GM19463 (cell line): ENCODE data around the gene MAGEA9B.
"Not testable (repeated sequence)": the region's sequence is repeated elsewhere in the genome, so short reads cannot be mapped to it uniquely, and the experiment has no call there.

ENCODE experiments used
- ATAC-seq: cut with Tn5 transposase; IDR thresholded peaks from one replicate; pipeline ENCODE4 v1.9.1; 2021; ENCODE audit warnings: mild to moderate bottlenecking, moderate library complexity; ENCODE audit not compliant: unreplicated experiment

The MAGEA9B gene

GRCh38 chrX:149587359-149587758, at the start of gene MAGEA9B:
Gene MAGEA9B (minus strand): TSS chrX:149587459. CDS start chrX:149583179, 4,280 bp downstream.
- ATAC-seq: not testable (repeated sequence)

- ATAC-seq: no peak
These were observed 46.3 kb upstream of the MAGEA9B start for GRCh38 chrX:149633511-149633910.

GRCh38 chrX:149631234-149632165, 44.2 kb upstream of the MAGEA9B start, which contains the start of gene TMEM185A:
Gene TMEM185A (minus strand): TSS chrX:149631792. CDS start chrX:149631580, 212 bp downstream.
- peak; percentile 88 for ATAC-seq

- peak; percentile 13 for ATAC-seq
These were observed 43.5 kb upstream of the MAGEA9B start for GRCh38 chrX:149630681-149631233.

GRCh38 chrX:149629730-149630387, 42.6 kb upstream of the MAGEA9B start:
- no peak for ATAC-seq

- no peak for ATAC-seq
These were observed 41.5 kb upstream of the MAGEA9B start for GRCh38 chrX:149628768-149629167.

GRCh38 chrX:149628280-149628679, 41.0 kb upstream of the MAGEA9B start:
- no peak for ATAC-seq

GRCh38 chrX:149626829-149627228, 39.6 kb upstream of the MAGEA9B start:
- ATAC-seq: not testable (repeated sequence)

DNA sequence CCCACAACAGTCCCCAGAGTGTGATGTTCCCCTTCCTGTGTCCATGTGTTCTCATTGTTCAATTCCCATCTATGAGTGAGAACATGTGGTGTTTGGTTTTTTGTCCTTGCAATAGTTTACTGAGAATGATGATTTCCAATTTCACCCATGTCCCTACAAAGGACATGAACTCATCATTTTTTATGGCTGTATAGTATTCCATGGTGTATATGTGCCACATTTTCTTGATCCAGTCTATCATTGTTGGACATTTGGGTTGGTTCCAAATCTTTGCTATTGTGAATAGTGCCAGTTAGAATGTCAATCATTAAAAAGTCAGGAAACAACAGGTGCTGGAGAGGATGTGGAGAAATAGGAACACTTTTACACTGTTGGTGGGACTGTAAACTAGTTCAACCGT, 32.4 kb upstream of the MAGEA9B start:
- ATAC-seq: not testable (repeated sequence)

- no peak for ATAC-seq
These were observed 31.6 kb upstream of the MAGEA9B start for GRCh38 chrX:149618871-149619270.

DNA sequence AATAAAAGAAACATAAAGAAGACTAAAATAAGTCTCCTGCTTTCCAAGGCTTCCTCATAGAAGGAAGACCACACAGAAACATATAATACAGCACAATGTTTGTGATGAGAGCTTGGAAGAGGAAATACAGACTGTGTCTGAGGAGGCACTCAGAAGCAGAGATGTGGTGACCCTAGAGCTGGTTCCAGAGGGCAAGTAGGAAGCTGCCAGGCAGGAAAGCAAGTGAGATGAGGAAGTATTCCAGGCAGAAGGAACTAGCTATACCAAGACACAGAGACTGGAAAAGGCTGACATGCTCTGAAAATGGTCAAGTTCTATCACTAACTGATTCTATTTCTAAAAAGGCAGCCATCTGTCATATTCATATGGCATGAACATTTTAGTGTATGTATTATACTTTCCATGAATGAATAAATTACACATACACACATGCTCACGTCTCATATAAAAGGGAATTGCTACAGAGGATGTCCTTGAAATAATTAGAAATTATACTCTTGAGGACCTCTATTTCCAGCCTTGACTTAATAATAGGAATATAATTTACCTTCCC, 24.4 kb upstream of the MAGEA9B start:
- ATAC-seq: no peak

GRCh38 chrX:149610511-149610910, 23.3 kb upstream of the MAGEA9B start:
- ATAC-seq: no peak

DNA sequence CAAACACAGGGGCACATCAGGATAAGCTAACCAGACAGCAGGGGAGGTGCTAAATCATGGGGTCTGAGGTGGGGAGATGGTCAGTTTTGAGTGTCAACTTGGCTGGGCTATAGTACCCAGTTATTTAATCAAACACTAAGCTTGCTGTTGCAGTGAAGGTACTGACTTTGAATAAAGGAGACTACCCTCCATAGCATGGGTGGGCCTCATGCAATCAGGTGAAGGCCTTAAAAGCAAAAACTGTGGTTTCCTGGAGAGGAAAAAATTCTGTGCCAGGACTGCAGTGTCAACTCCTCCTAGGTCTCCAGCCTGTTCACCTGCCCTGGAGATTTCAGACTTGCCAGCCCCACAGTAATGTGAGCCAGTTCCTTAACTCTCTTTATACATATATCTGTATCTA, 20.4 kb upstream of the MAGEA9B start:
- no peak for ATAC-seq

DNA sequence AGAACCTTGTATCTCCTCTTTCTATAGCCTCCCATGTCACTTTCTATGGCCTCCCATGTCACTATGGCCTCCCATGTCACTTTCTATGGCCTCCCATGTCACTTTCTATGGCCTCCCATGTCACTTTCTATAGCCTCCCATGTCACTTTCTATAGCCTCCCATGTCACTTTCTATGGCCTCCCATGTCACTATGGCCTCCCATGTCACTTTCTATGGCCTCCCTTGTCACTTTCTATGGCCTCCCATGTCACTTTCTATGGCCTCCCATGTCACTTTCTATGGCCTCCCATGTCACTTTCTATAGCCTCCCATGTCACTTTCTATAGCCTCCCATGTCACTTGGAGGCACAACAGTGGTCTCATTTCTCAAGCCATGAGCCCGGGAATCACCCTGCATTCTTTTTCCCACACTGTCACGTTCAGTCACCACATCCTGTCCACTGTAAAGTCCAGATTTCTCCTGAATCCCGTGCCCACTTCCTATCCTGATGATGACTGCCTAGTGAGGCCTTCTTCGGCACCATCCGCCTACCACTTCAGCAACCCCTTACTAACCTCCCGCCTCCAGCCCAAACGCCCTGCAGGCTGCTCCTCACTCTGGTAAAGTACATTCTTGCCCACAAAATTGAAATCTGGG, 18.1 kb upstream of the MAGEA9B start:
- ATAC-seq: not testable (repeated sequence)

- ATAC-seq: not testable (repeated sequence)
These were observed 11.3 kb upstream of the MAGEA9B start for GRCh38 chrX:149598603-149599002.

DNA sequence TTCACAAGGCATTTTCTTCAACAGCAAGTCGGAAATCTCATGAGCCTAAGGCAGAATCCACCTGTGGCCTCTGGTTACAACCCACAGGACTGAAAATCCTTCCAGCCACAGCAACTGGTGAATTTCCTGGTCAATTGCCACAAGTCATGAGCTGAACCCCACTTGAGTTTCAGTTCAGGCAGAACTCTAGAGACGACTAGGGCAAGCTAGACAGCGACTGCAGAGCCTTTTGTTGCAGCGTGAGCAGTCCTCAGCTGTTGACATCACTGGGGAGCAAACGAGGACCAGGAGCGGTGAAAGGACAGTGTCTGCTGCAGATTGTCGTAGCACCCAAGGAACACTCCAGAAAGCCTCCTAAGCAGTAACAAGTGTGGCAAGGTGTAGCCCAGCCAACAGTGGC, 8.7 kb upstream of the MAGEA9B start:
- not testable (repeated sequence) for ATAC-seq

DNA sequence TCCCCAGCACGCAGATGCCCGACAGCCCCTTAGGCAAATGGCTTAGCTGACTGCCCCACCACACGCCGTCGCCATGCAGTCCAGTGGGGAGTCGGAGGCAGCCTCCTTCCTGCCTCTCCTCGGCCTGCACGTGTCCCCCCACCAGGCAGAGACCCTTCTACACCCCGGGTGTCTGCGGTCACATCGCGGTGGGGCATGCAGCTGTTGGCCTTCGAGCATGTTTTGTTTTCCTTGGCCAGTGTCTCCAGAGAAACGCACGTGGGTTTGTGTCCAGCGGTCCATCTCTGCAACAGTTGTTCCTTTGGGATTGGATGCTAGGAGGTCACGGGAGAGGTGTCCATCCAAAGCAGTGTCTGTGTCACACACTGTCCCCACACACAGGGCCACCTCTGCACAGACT, 8.0 kb upstream of the MAGEA9B start, which contains the start of gene HSFX2:
TSS of gene HSFX2 (minus strand) at position 101 of the 400 bp plus-strand sequence. CDS start 614 bp downstream, outside the sequence.
- not testable (repeated sequence) for ATAC-seq

- ATAC-seq: not testable (repeated sequence)
These were observed 3.7 kb upstream of the MAGEA9B start for GRCh38 chrX:149590993-149591392.

DNA sequence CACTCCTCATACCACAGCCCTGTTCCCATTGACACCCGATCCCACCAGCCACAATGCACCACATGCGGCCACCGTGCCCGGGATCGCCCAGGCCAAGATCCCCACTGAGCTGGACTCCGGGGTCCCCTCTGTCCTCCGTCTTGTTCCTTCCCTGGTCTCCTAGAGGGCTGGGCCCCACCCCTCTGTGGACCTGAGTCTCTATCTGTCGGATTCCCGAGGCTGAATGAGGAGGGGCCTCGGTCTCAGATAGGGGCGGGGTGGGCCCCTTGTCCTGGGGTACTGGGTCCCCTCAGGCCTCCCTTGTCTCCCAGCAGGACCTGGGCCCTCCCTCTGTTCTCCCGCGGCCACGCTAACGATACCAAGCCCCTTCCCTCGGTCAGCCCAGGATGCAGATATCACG, 1.6 kb downstream of the MAGEA9B start:
- ATAC-seq: not testable (repeated sequence)

GRCh38 chrX:149573456-149573855, 13.8 kb downstream of the MAGEA9B start:
- peak; percentile 97 for ATAC-seq
